ENCODE data around the gene DENND5B. TPM values are rescaled to one million over a fixed set of nuclear protein-coding genes. Genes with fewer than 3 reads are reported as not detected.

Gene DENND5B
- total and polyA plus RNA-seq, 10 of the 15 experiments (the other 5 are each of a cell fraction or from before 2014, with no cell fraction given) = 0.39 to 32.5 (median 20.6) TPM

DNA sequence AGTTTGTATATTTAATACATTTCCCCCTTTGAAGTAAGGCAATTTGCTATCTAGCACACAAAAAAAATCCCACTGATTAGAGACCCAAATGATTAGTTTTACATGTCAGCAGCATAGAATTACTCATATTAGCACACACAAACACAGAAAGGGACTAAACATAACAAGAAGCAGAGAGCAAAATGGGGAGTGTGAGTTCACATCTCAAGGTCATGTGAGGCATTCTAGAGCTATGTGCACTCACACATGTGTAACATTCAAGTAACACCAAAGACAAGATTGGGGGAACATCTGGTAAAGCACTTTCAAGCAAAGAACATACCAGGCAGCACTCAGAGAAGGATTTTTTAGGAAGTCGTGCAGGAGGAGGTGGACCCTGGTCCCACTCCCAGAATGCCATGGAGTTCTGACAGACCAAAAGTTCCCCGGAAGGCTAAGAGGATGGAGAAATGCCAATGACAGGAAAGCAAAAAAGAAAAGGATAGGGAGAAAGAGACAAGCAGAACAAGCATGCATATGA lies 159.2 kb downstream of the DENND5B start:
- in situ Hi-C loops (cut with MboI) = no loop called here
- no peaks in the 10 kb centered on the region for H3K9me3 ChIP-seq (replicated peaks; ENCODE audit: control insufficient read depth, insufficient read depth, low read length)
- TF ChIP-seq, protein P1, sequence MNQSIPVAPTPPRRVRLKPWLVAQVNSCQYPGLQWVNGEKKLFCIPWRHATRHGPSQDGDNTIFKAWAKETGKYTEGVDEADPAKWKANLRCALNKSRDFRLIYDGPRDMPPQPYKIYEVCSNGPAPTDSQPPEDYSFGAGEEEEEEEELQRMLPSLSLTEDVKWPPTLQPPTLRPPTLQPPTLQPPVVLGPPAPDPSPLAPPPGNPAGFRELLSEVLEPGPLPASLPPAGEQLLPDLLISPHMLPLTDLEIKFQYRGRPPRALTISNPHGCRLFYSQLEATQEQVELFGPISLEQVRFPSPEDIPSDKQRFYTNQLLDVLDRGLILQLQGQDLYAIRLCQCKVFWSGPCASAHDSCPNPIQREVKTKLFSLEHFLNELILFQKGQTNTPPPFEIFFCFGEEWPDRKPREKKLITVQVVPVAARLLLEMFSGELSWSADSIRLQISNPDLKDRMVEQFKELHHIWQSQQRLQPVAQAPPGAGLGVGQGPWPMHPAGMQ (IDR thresholded peaks at IDR 0.05; ENCODE audit: borderline replicate concordance) = no peak
- TF ChIP-seq SMAD1 (IDR thresholded peaks at IDR 0.05; ENCODE audit: low read depth, partially characterized antibody) (no peak), WRNIP1 (IDR thresholded peaks at IDR 0.05; ENCODE audit: borderline replicate concordance, low read depth, low read length) (no peak), SIX5 (IDR thresholded peaks at IDR 0.05; ENCODE audit: low read depth, low read length, severe bottlenecking) (no peak), YY1 (IDR thresholded peaks at IDR 0.05; ENCODE audit: low read depth, low read length) (no peak), HDAC6 (IDR thresholded peaks at IDR 0.05; ENCODE audit: unreplicated experiment) (no peak), USF1 (IDR thresholded peaks at IDR 0.05; ENCODE audit: borderline replicate concordance, extremely low read length, insufficient read depth, low read depth, low read length) (no peak), ATF7 (IDR thresholded peaks at IDR 0.05; ENCODE audit: low read depth) (no peak), SRF (IDR thresholded peaks at IDR 0.05; ENCODE audit: low read depth in 2 of 2, low read length in 2 of 2) (no peak), EGR1 (IDR thresholded peaks at IDR 0.05; ENCODE audit: borderline replicate concordance in 1 of 2, low read depth in 2 of 2, low read length in 2 of 2) (no peak)
- H3K4me3 ChIP-seq = no peak overlapping the region
- no peaks in the 10 kb centered on the region; a peak in 1 of 4 replicates for H3K36me3 ChIP-seq (ENCODE audit: control insufficient read depth in 2 of 2, insufficient read depth in 2 of 2, low read length in 1 of 2)
- DNase-seq (ENCODE audit: low read depth, low spot score) (no peak), FAIRE-seq (no peak), ATAC-seq (no peak)
- no peaks in the 10 kb centered on the region for H4K20me1 ChIP-seq (ENCODE audit: control insufficient read depth, insufficient read depth)
- H3K27me3 ChIP-seq (replicated peaks in 1 of 2; ENCODE audit: control insufficient read depth in 2 of 2, insufficient read depth in 2 of 2, low read length in 1 of 2) = no peaks in the 10 kb centered on the region
- RAD21 ChIA-PET (ENCODE audit: unreplicated experiment) = no interaction called here
- CTCF ChIA-PET = no interaction called here
- no peaks in the 10 kb centered on the region for H3K4me1 ChIP-seq (ENCODE audit: control insufficient read depth, insufficient read depth, low read length)
- no peak overlapping the region for H2AFZ ChIP-seq (ENCODE audit: control insufficient read depth, low read depth, low read length)
- WGBS (ENCODE audit: insufficient coverage, insufficient replicate concordance, low lambda C conversion rate, missing lambda C conversion rate) = 71% methylated on average over 2 of the region's 2 CpGs
- BruUV-seq (replicated peaks) = no TSS peak
- H3K79me2 ChIP-seq (ENCODE audit: control insufficient read depth, insufficient read depth, low read length) = no peaks in the 10 kb centered on the region
- SMC1A ChIA-PET (ENCODE audit: uncharacterized antibody, unreplicated experiment) = no interaction called here
- H3K27ac ChIP-seq (ENCODE audit: control insufficient read depth, insufficient read depth) = no peak overlapping the region
- POLR2A ChIA-PET = no interaction called here
- H3K4me2 ChIP-seq (ENCODE audit: control insufficient read depth, insufficient read depth) = no peak overlapping the region
- H3K9ac ChIP-seq (ENCODE audit: control insufficient read depth, insufficient read depth, low read length) = no peak overlapping the region
- intact Hi-C loops (cut with micrococcal nuclease; ENCODE audit: unreplicated experiment) = no loop called here

Measured in GM12878 (cell line).